ENCODE data around the gene EXOG.

GRCh38 chr3:38465588-38466154, 30.5 kb upstream of the EXOG start:
- TF ChIP-seq CTCF (IDR thresholded peaks at IDR 0.05; ENCODE audit: low read depth, low read length), result no peak
- TF ChIP-seq EZH2phosphoT487 (IDR thresholded peaks at IDR 0.05; ENCODE audit: low read depth), result no peak
